ENCODE results near the gene MED13L. TPM values are rescaled to one million over a fixed set of nuclear protein-coding genes. Genes with fewer than 3 reads are reported as not detected.

Gene MED13L
- total and polyA plus RNA-seq, 2 donors (not counting 3 experiments of a cell fraction or from before 2014, with no cell fraction given), result 27.4 to 93.6 TPM

DNA sequence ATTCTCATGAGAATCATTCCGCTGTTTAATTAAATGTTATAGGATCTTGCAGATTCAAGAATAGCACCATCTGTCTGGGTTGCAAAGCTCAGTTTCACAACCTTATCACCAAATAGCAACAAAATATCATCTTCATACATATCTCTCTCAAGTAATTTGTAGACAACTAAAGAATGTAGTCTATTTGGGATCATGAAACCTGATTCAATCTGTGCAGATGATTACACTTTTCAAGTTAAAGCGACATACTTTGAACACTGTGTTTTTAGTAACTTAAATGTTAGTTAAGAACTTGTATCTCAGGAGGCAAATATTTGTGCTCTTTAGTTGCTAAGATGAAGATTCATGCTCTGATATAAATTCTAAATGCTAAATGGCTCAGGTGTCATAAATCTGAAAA, 14.8 kb downstream of the MED13L start:
- no peak for DNase-seq (ENCODE audit: low read depth, low spot score)
- Histone ChIP-seq H3K9me3 (replicated peaks; ENCODE audit: control insufficient read depth, insufficient read depth, low read length) (no peaks in the 10 kb centered on the region), H3K9me1 (replicated peaks; ENCODE audit: control insufficient read depth, extremely low read depth, insufficient read depth, low read length) (no peaks in the 10 kb centered on the region), H3K9ac (replicated peaks; ENCODE audit: extremely low read depth, insufficient read depth, low read length) (no peak overlapping the region), H4K20me1 (replicated peaks; ENCODE audit: control insufficient read depth, extremely low read depth, insufficient read depth, low read length) (peaks cover 22% of the 10 kb centered on the region), H3K27ac (ENCODE audit: insufficient read depth, low read depth, low read length) (no peak overlapping the region), H3K4me1 (ENCODE audit: control insufficient read depth, extremely low read depth, insufficient read depth, low read length) (peaks cover 13% of the 10 kb centered on the region), H3K4me2 (ENCODE audit: insufficient read depth, low read length) (no peak overlapping the region), H2AFZ (ENCODE audit: low read depth, low read length) (no peak overlapping the region), H3K36me3 (ENCODE audit: control insufficient read depth in 2 of 2, extremely low read depth in 1 of 2, insufficient read depth in 2 of 2, low read length in 2 of 2) (no peaks in the 10 kb centered on the region), H3K27me3 (ENCODE audit: control insufficient read depth in 2 of 2, insufficient read depth in 2 of 2, low read length in 2 of 2) (no peaks in the 10 kb centered on the region), H3K79me2 (ENCODE audit: control insufficient read depth, insufficient read depth, low read length) (peaks cover 90% of the 10 kb centered on the region), H3K4me3 (replicated peaks in 1 of 3; ENCODE audit: insufficient read depth in 1 of 3, low read depth in 1 of 3, low read length in 3 of 3) (no peak overlapping the region)
- BruUV-seq (replicated peaks), result no TSS peak
- CTCF ChIA-PET, result interaction anchor here (0.9 to 2.5 kb wide), 5 partner anchors 12 to 337 kb away, joined by 3 to 5 read pairs (median 4); no protein-coding TSS in a partner anchor
- TF ChIP-seq FOS (IDR thresholded peaks at IDR 0.05; ENCODE audit: borderline replicate concordance, insufficient read depth, low read length) (no peak), MAX (IDR thresholded peaks at IDR 0.05; ENCODE audit: insufficient read depth, insufficient read length) (no peak), MYC (IDR thresholded peaks at IDR 0.05; ENCODE audit: low read depth, low read length) (no peak), GATA2 (IDR thresholded peaks at IDR 0.05; ENCODE audit: insufficient read depth, insufficient read length, low read depth, low read length) (no peak), POLR2AphosphoS5 (IDR thresholded peaks at IDR 0.05; ENCODE audit: insufficient read depth, low read depth, low read length) (no peak), EZH2 (IDR thresholded peaks at IDR 0.05; ENCODE audit: borderline replicate concordance, low read depth, low read length, severe bottlenecking) (no peak), JUN (IDR thresholded peaks at IDR 0.05; ENCODE audit: borderline replicate concordance, insufficient read depth, insufficient read length, low read depth) (no peak), POLR2A (IDR thresholded peaks at IDR 0.05; ENCODE audit: low read depth, low read length) (no peak), CTCF (IDR thresholded peaks at IDR 0.05; ENCODE audit: extremely low read depth in 1 of 2, insufficient read depth in 1 of 2, low read depth in 1 of 2, low read length in 2 of 2) (no peak)
- intact Hi-C loops (cut with micrococcal nuclease) (no loop called here), dilution Hi-C loops (cut with MboI; ENCODE audit: extremely low pct_ligation_motif_present, low sequenced_read_pairs) (no loop called here)
- POLR2A ChIA-PET, result no interaction called here
- FAIRE-seq, result no peak
